Sigmoid colon (tissue), 4 donors: ENCODE results near the gene MYLK4.
A peak's percentile ranks its signal among the peaks of the same experiment; 100 is the strongest.

Experiments
- CTCF ChIP-seq, 4 experiments: fragments of 450-650 bp in 3 of 4; fragments of 200-600 bp in 1 of 4; IDR thresholded peaks; one replicate each; pipeline ENCODE4 v1.5.1; 2016 to 2019; ENCODE audit warnings: antibody characterized with exemption in 4 of 4, mild to moderate bottlenecking in 3 of 4, moderate library complexity in 2 of 4
- EP300 ChIP-seq, 4 donors: sonication (generic); formaldehyde crosslinking; IDR thresholded peaks; one replicate each; pipeline ENCODE4 v1.6.1; 2017; ENCODE audit warnings: antibody characterized with exemption in 4 of 4
- POLR2A ChIP-seq, 2 donors: fragments of 450-650 bp; IDR thresholded peaks; one replicate each; pipeline ENCODE4 v1.6.1; 2016; ENCODE audit warnings: antibody characterized with exemption in 2 of 2, mild to moderate bottlenecking in 2 of 2, moderate library complexity in 2 of 2
- POLR2AphosphoS5 ChIP-seq, 4 donors: sonication (generic); formaldehyde crosslinking; IDR thresholded peaks; one replicate each; pipeline ENCODE4 v1.6.1; 2017; ENCODE audit warnings: antibody characterized with exemption in 4 of 4

GRCh38 chr6:2790588-2791449, 40.1 kb upstream of the MYLK4 start:
- TF ChIP-seq POLR2A (IDR thresholded peaks at IDR 0.05) (no peak), CTCF (IDR thresholded peaks at IDR 0.05) (peak; percentile 61 to 82 (median 70)), EP300 (IDR thresholded peaks at IDR 0.05) (no peak), POLR2AphosphoS5 (IDR thresholded peaks at IDR 0.05) (peak in 1 of 4 donors; percentile 24)
